Endothelial cell (in vitro differentiated cells): ENCODE measurements around the gene SH2D2A. TPM values are rescaled to one million over a fixed set of nuclear protein-coding genes. Genes with fewer than 3 reads are reported as not detected.

Source experiments
- DNase-seq: peaks from one replicate; pipeline ENCODE4 v3.0.0; 2021; ENCODE audit warnings: low spot score
- H3K27ac Mint-ChIP-seq: one replicate; pipeline ENCODE4 v1.8.0; 2021; ENCODE audit warnings: mixed read lengths, inconsistent platforms; ENCODE audit not compliant: unreplicated experiment
- H3K27me3 Mint-ChIP-seq: one replicate; pipeline ENCODE4 v1.8.0; 2021; ENCODE audit warnings: mild to moderate bottlenecking, moderate library complexity, mixed read lengths, inconsistent platforms; ENCODE audit not compliant: unreplicated experiment
- H3K36me3 Mint-ChIP-seq: one replicate; pipeline ENCODE4 v1.8.0; 2021; ENCODE audit warnings: mild to moderate bottlenecking, low read depth, mixed read lengths, inconsistent platforms; ENCODE audit not compliant: unreplicated experiment
- H3K4me1 Mint-ChIP-seq: one replicate; pipeline ENCODE4 v1.8.0; 2021; ENCODE audit warnings: mild to moderate bottlenecking, mixed read lengths, inconsistent platforms; ENCODE audit not compliant: unreplicated experiment
- H3K4me3 Mint-ChIP-seq: one replicate; pipeline ENCODE4 v1.8.0; 2021; ENCODE audit warnings: mild to moderate bottlenecking, mixed read lengths, inconsistent platforms; ENCODE audit not compliant: unreplicated experiment
- H3K9me3 Mint-ChIP-seq: one replicate; pipeline ENCODE4 v1.8.0; 2021; ENCODE audit warnings: mixed read lengths, inconsistent platforms; ENCODE audit not compliant: unreplicated experiment
- total RNA-seq: library from RNA; stranded (reverse); fragmentation: NEBNext Ultra II Directional; extraction: Animal tissue kit (Norgen Biotek cat#: 25700); gene quantifications from one replicate; pipeline ENCODE4 v1.2.1, GENCODE V29; 2021; ENCODE audit not compliant: unreplicated experiment
- TF ChIP-seq, protein P1 (sequence below): fragments of 200-600 bp; sonication (generic); IDR thresholded peaks from one replicate; pipeline ENCODE4 v1.5.0; 2021; ENCODE audit warnings: antibody characterized with exemption; ENCODE audit not compliant: unreplicated experiment

The SH2D2A gene
- total RNA-seq, 1 donor from 2014 or later = not detected

- Mint-ChIP-seq H3K27ac (peak overlapping the region; percentile 14), H3K4me1 (peaks cover 37% of the 10 kb centered on the region), H3K36me3 (peaks cover 11% of the 10 kb centered on the region), H3K4me3 (no peak overlapping the region), H3K9me3 (no peaks in the 10 kb centered on the region), H3K27me3 (peaks cover 1% of the 10 kb centered on the region)
- no peak for DNase-seq
- TF ChIP-seq, protein P1, sequence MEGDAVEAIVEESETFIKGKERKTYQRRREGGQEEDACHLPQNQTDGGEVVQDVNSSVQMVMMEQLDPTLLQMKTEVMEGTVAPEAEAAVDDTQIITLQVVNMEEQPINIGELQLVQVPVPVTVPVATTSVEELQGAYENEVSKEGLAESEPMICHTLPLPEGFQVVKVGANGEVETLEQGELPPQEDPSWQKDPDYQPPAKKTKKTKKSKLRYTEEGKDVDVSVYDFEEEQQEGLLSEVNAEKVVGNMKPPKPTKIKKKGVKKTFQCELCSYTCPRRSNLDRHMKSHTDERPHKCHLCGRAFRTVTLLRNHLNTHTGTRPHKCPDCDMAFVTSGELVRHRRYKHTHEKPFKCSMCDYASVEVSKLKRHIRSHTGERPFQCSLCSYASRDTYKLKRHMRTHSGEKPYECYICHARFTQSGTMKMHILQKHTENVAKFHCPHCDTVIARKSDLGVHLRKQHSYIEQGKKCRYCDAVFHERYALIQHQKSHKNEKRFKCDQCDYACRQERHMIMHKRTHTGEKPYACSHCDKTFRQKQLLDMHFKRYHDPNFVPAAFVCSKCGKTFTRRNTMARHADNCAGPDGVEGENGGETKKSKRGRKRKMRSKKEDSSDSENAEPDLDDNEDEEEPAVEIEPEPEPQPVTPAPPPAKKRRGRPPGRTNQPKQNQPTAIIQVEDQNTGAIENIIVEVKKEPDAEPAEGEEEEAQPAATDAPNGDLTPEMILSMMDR = peak; percentile 19
Observed at GRCh38 chr1:156773607-156774006, 43.0 kb downstream of the SH2D2A start.

GRCh38 chr1:156772728-156773497 is 43.7 kb downstream of the SH2D2A start:
- Mint-ChIP-seq H3K9me3 (no peaks in the 10 kb centered on the region), H3K4me1 (peaks cover 37% of the 10 kb centered on the region), H3K36me3 (peaks cover 11% of the 10 kb centered on the region), H3K27ac (peak overlapping the region; percentile 14), H3K4me3 (no peak overlapping the region), H3K27me3 (peaks cover 1% of the 10 kb centered on the region)
- no peak for DNase-seq
- TF ChIP-seq, protein P1 = no peak

GRCh38 chr1:156772222-156772621 is 44.4 kb downstream of the SH2D2A start:
- Mint-ChIP-seq H3K36me3 (peaks cover 7% of the 10 kb centered on the region), H3K9me3 (no peaks in the 10 kb centered on the region), H3K27me3 (peaks cover 1% of the 10 kb centered on the region), H3K27ac (no peak overlapping the region), H3K4me3 (no peak overlapping the region), H3K4me1 (peaks cover 32% of the 10 kb centered on the region)
- TF ChIP-seq, protein P1 = peak; percentile 14
- no peak for DNase-seq

- Mint-ChIP-seq H3K4me1 (peaks cover 31% of the 10 kb centered on the region), H3K9me3 (no peaks in the 10 kb centered on the region), H3K27me3 (peaks cover 6% of the 10 kb centered on the region), H3K36me3 (peaks cover 7% of the 10 kb centered on the region), H3K27ac (peak overlapping the region; percentile 70), H3K4me3 (no peak overlapping the region)
- no peak for DNase-seq
- TF ChIP-seq, protein P1 = no peak
Observed at GRCh38 chr1:156768610-156769295, 47.9 kb downstream of the SH2D2A start.
